Sciatic nerve (tissue), 2 donors: ENCODE measurements around the gene MVB12B. TPM values are rescaled to one million over a fixed set of nuclear protein-coding genes. Genes with fewer than 3 reads are reported as not detected.
"Not testable (repeated sequence)": the region's sequence is repeated elsewhere in the genome, so short reads cannot be mapped to it uniquely, and the experiment has no call there.

Experiments used
- ATAC-seq: fragments of 200-7000 bp; cut with Tn5 transposase; one replicate; pipeline ENCODE4 v1.9.1; 2020; ENCODE audit warnings: mild to moderate bottlenecking, moderate library complexity
- DNase-seq: peaks from one replicate; pipeline ENCODE4 v3.0.0-alpha.2; 2020; ENCODE audit warnings: low spot score
- intact Hi-C: fragments of 100-400 bp; cut with DNase I; formaldehyde crosslinking; loops from one replicate; pipeline ENCODE4 v1.14.2; 2022
- total RNA-seq: library from RNA; stranded (reverse); fragmentation: NEBNext Ultra II Directional; extraction: Animal tissue kit (Norgen Biotek cat#: 25700); gene quantifications from one replicate; pipeline ENCODE4 v1.2.1, GENCODE V29; 2021
- donor health status: DM: no; HTN: no; CAD: no.
- donor health status: DM: no; HTN: no; CAD: no.

Gene MVB12B
- total RNA-seq: 65.7 TPM

- ATAC-seq (peak; percentile 33), DNase-seq (no peak)
- intact Hi-C loops: loop anchor here (10.0 kb wide), 1 partner anchor 68 kb away; no protein-coding TSS in a partner anchor
These were observed at the start of gene MVB12B for GRCh38 chr9:126326228-126327005. MVB12B (plus strand) TSS chr9:126326829; CDS start chr9:126326930, 101 bp downstream.

GRCh38 chr9:126283799-126284465 lies 42.7 kb upstream of the MVB12B start:
- ATAC-seq (no peak), DNase-seq (no peak)
- intact Hi-C loops: no loop called here

GRCh38 chr9:126285652-126286051 lies 41.0 kb upstream of the MVB12B start:
- intact Hi-C loops, DNase-seq, ATAC-seq: not testable (repeated sequence)

GRCh38 chr9:126287166-126287866 lies 39.3 kb upstream of the MVB12B start:
- ATAC-seq: no peak
- intact Hi-C loops: no loop called here
- no peak for DNase-seq

- no peak for DNase-seq
- intact Hi-C loops: no loop called here
- ATAC-seq: no peak
These were observed 35.8 kb upstream of the MVB12B start for GRCh38 chr9:126290871-126291270.

GRCh38 chr9:126291925-126292324 lies 34.7 kb upstream of the MVB12B start:
- DNase-seq (no peak), ATAC-seq (no peak)
- intact Hi-C loops: no loop called here

GRCh38 chr9:126292736-126293521 lies 33.7 kb upstream of the MVB12B start:
- no peak for DNase-seq
- intact Hi-C loops: no loop called here
- ATAC-seq: no peak

- intact Hi-C loops: no loop called here
- DNase-seq: no peak
- ATAC-seq: no peak
These were observed 33.1 kb upstream of the MVB12B start for GRCh38 chr9:126293522-126293889.

GRCh38 chr9:126294331-126295081 lies 32.1 kb upstream of the MVB12B start:
- ATAC-seq (no peak), DNase-seq (no peak)
- intact Hi-C loops: no loop called here

- DNase-seq (no peak), ATAC-seq (no peak)
- intact Hi-C loops: no loop called here
These were observed 31.5 kb upstream of the MVB12B start for GRCh38 chr9:126295082-126295477.

GRCh38 chr9:126295516-126295915 lies 31.1 kb upstream of the MVB12B start:
- DNase-seq (no peak), ATAC-seq (no peak)
- intact Hi-C loops: no loop called here

- ATAC-seq: no peak
- no peak for DNase-seq
- intact Hi-C loops: no loop called here
These were observed 30.6 kb upstream of the MVB12B start for GRCh38 chr9:126295936-126296600.

- ATAC-seq (no peak), DNase-seq (no peak)
- intact Hi-C loops: no loop called here
These were observed 29.9 kb upstream of the MVB12B start for GRCh38 chr9:126296687-126297086.

GRCh38 chr9:126297661-126298060 lies 29.0 kb upstream of the MVB12B start:
- DNase-seq: no peak
- ATAC-seq: no peak
- intact Hi-C loops: no loop called here

GRCh38 chr9:126298063-126298801 lies 28.4 kb upstream of the MVB12B start:
- intact Hi-C loops: no loop called here
- DNase-seq (no peak), ATAC-seq (no peak)

- no peak for ATAC-seq
- intact Hi-C loops: loop anchor here (10.0 kb wide), 1 partner anchor 195 kb away; no protein-coding TSS in a partner anchor
These were observed 26.8 kb upstream of the MVB12B start for GRCh38 chr9:126299706-126300276.

GRCh38 chr9:126301196-126301595 lies 25.4 kb upstream of the MVB12B start:
- no peak for DNase-seq
- intact Hi-C loops: loop anchor here (10.0 kb wide), 1 partner anchor 194 kb away; no protein-coding TSS in a partner anchor
- no peak for ATAC-seq

More at GRCh38 chr9:126299706-126300276, 26.8 kb upstream of the MVB12B start:
- no peak for DNase-seq
